Tibial artery (tissue), 4 donors: ENCODE measurements around the gene AGBL1.
"Not testable (repeated sequence)": the region's sequence is repeated elsewhere in the genome, so short reads cannot be mapped to it uniquely, and the experiment has no call there.

Experiments
- DNase-seq, 2 donors: peaks; one replicate each; pipeline ENCODE4 v3.0.0-alpha.2; 2019
- H3K27ac ChIP-seq, 2 donors: fragments of 200-600 bp; sonication (generic) in 1 of 2; 1 replicate in 1 of 2; 2 replicates in 1 of 2; pipeline ENCODE4 v1.5.1; 2018 to 2019; ENCODE audit warnings: mild to moderate bottlenecking in 1 of 2
- H3K27me3 ChIP-seq, 2 donors: fragments of 200-600 bp; sonication (generic) in 1 of 2; one replicate each; pipeline versions ENCODE4 v1.5.1 to v1.6.0; 2016 to 2019
- H3K36me3 ChIP-seq, 3 donors: fragments of 200-600 bp; sonication (generic) in 2 of 3; one replicate each; pipeline ENCODE4 v1.5.1; 2016 to 2019; ENCODE audit warnings: mild to moderate bottlenecking in 2 of 3
- H3K4me1 ChIP-seq, 4 donors: fragments of 200-600 bp; sonication (generic) in 2 of 4; 1 replicate in 3 of 4; 2 replicates in 1 of 4; pipeline ENCODE4 v1.5.1; 2016 to 2019
- H3K4me3 ChIP-seq, 2 donors: fragments of 200-600 bp; sonication (generic) in 1 of 2; 1 replicate in 1 of 2; 2 replicates in 1 of 2; pipeline ENCODE4 v1.5.1; 2018 to 2019; ENCODE audit warnings: mild to moderate bottlenecking in 2 of 2
- H3K9me3 ChIP-seq, 3 donors: fragments of 200-600 bp; sonication (generic) in 1 of 3; one replicate each; pipeline ENCODE4 v1.5.1; 2016 to 2019
- intact Hi-C: fragments of 100-400 bp; cut with DNase I; formaldehyde crosslinking; loops from one replicate; pipeline ENCODE4 v1.15.0; 2023; ENCODE audit warnings: low total_unique reads
- TF ChIP-seq, protein P1 (sequence below), 2 experiments: fragments of 200-600 bp in 1 of 2; fragments of 450-650 bp in 1 of 2; IDR thresholded peaks; one replicate each; pipeline ENCODE4 v1.5.1; 2017 to 2019; ENCODE audit warnings: antibody characterized with exemption in 2 of 2, mild to moderate bottlenecking in 1 of 2, moderate library complexity in 1 of 2

AGBL1 gene

DNA sequence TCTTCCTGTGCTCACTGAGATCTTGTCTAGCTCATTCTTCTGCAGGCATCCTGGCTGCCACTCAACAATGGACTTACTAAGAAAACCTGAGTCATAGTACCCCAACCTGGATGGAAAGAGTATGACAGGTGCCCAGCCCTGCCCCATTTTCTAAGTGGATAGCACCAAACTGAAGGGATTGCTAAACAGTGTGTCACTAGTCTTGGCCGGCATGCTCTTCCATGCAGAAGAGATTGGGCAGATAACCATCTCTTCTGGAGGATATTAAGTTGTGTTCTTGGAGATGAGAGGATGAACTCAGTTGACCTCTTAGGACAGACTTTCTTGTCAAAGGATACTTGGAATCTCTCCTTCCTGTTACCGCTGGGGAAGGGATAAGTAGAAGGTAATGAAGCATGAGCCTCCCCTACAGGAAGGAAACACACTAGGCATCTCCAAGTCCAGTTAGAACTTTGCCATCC, 797.5 kb downstream of the AGBL1 start:
- no peaks in the 10 kb centered on the region for H3K4me1 ChIP-seq
- intact Hi-C loops, result no loop called here

DNA sequence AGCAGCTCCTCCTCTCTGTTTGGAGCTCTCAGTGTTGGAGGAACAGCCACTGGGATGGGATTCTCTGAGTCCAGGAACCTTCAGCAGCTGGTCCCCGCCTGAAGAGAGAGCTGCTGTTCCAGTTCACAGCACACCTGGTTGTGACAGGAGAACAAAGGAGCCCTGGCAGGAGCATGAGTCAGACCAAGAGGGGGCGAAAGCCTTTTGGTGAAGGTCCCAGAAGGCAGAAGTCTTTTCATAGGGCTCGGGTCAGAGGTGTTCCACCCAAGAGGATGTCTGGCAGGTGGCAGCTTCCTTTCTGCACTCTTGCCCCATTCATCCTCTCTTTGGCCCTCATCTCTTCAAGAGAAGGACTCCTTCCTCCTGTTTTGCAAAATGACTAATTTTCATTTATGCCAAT, 799.2 kb downstream of the AGBL1 start:
- H3K4me1 ChIP-seq, H3K27ac ChIP-seq, DNase-seq, intact Hi-C loops, H3K9me3 ChIP-seq, H3K27me3 ChIP-seq, H3K4me3 ChIP-seq, H3K36me3 ChIP-seq: not testable (repeated sequence)

More for the DNA sequence above, 797.5 kb downstream of the AGBL1 start:
- no peak overlapping the region for H3K27ac ChIP-seq
- DNase-seq, result no peak
- H3K9me3 ChIP-seq, result no peaks in the 10 kb centered on the region
- H3K27me3 ChIP-seq, result no peaks in the 10 kb centered on the region
- no peak overlapping the region for H3K4me3 ChIP-seq
- TF ChIP-seq, protein P1, sequence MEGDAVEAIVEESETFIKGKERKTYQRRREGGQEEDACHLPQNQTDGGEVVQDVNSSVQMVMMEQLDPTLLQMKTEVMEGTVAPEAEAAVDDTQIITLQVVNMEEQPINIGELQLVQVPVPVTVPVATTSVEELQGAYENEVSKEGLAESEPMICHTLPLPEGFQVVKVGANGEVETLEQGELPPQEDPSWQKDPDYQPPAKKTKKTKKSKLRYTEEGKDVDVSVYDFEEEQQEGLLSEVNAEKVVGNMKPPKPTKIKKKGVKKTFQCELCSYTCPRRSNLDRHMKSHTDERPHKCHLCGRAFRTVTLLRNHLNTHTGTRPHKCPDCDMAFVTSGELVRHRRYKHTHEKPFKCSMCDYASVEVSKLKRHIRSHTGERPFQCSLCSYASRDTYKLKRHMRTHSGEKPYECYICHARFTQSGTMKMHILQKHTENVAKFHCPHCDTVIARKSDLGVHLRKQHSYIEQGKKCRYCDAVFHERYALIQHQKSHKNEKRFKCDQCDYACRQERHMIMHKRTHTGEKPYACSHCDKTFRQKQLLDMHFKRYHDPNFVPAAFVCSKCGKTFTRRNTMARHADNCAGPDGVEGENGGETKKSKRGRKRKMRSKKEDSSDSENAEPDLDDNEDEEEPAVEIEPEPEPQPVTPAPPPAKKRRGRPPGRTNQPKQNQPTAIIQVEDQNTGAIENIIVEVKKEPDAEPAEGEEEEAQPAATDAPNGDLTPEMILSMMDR (IDR thresholded peaks at IDR 0.05), result no peak
- H3K36me3 ChIP-seq, result no peaks in the 10 kb centered on the region

DNA sequence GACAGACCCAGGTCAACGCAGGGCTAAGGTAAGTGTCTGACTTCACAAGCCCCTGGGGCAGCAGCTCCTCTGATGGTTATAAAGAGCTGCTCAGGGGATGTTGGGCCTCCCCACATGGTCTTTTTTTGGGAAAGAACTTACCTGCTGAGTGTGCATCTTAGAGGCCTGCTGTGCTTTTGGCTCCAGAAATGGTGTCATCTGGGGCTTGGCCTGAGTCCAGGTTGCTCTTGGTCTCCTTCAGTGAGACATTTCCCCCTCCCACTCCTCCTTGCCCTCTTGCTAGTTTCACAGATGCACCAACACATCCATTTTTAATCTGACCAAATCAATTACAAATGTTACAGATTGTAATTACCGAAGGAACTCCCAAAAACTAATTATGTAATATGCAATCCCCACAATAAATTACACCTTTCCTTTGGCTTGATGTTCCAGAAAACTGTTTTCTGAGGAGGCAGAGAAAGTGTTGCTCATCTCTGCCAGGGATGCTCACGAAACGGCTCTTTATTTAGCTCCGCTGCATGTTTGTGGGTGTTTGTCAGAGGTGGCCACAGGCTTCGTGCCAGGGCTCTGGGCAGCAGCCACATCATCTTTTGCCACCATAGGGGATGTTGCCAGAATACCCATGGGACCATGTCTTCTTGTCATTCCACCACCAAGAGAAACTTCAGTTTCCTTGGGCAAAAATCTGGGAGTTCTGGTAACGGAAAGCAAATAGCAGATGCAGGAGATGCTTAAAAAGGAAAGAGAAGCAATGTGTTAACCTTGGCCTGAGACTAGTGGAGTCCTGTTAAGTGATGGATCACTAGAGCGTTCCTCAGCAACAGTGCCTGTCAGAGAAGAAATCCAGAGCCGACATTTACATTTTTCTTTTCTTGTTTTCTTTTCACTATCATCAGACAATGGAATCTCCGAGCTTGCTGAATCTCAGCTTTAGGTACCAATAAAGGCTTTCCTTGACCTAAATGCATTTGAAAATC, 799.9 kb downstream of the AGBL1 start:
- H3K4me1 ChIP-seq, result no peaks in the 10 kb centered on the region
- H3K27me3 ChIP-seq, result no peaks in the 10 kb centered on the region
- no peaks in the 10 kb centered on the region for H3K9me3 ChIP-seq
- intact Hi-C loops, result no loop called here
- no peaks in the 10 kb centered on the region for H3K36me3 ChIP-seq
- H3K27ac ChIP-seq, result no peak overlapping the region
- H3K4me3 ChIP-seq, result no peak overlapping the region
- TF ChIP-seq, protein P1 (IDR thresholded peaks at IDR 0.05), result no peak
- no peak for DNase-seq

DNA sequence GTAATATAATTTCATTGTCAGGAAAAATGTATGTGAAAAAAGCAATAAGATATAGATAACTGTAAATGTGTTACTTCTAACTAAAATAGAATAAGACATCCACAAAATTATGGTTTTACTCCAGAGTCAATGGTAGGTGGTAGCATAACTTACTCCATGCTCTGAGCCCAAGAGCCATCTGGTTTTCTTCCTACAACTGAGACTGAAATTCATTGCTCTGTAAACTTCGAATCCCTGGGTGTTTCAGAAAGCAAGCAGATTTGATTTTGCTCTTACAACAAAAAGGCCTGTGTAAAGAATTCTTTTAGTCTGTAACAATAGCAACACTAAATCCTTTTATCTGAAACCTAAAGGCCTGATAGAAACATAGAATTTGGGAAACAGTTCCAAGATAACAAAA, 805.9 kb downstream of the AGBL1 start:
- H3K27ac ChIP-seq, result no peak overlapping the region
- no peaks in the 10 kb centered on the region for H3K36me3 ChIP-seq
- intact Hi-C loops, result no loop called here
- no peaks in the 10 kb centered on the region for H3K4me1 ChIP-seq
- DNase-seq, result no peak
- no peaks in the 10 kb centered on the region for H3K27me3 ChIP-seq
- no peaks in the 10 kb centered on the region for H3K9me3 ChIP-seq
- H3K4me3 ChIP-seq, result no peak overlapping the region
- TF ChIP-seq, protein P1 (IDR thresholded peaks at IDR 0.05), result no peak

DNA sequence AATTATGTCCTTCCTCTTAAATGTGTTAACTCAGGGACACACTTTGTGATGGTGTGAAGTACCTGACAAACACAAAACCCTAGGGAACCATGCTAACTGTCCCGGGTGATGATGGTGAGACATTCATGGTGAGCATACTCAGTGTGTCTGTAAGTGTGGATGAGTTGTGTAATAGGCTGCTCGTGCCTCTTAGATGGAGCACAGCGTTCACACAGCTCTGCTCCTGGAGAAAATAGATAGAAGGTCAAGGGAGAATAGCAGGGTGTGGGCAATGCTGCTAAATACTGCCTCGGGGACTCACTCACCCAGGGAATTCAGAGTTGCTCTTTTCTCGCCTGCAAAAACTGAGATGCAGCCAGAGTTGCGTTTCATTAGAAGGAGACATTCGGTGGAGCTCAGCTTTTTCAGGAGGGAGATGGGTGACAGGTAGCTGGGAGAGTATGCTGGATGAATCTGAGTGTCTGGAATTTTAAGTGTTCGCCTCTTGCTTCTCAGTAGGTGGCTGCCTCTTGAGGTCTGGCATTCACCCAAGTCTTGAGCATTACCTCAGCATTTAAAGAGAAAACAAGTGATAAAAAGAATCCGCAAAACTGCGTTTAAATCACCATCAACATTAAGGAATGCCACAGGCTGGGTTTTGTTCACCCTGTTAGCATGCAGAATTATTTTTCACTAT, 813.2 kb downstream of the AGBL1 start:
- no peak for DNase-seq
- TF ChIP-seq, protein P1 (IDR thresholded peaks at IDR 0.05), result no peak
- Histone ChIP-seq H3K27ac (no peak overlapping the region), H3K36me3 (no peaks in the 10 kb centered on the region), H3K9me3 (no peaks in the 10 kb centered on the region), H3K4me3 (no peak overlapping the region), H3K27me3 (no peaks in the 10 kb centered on the region), H3K4me1 (no peaks in the 10 kb centered on the region)
- intact Hi-C loops, result no loop called here

DNA sequence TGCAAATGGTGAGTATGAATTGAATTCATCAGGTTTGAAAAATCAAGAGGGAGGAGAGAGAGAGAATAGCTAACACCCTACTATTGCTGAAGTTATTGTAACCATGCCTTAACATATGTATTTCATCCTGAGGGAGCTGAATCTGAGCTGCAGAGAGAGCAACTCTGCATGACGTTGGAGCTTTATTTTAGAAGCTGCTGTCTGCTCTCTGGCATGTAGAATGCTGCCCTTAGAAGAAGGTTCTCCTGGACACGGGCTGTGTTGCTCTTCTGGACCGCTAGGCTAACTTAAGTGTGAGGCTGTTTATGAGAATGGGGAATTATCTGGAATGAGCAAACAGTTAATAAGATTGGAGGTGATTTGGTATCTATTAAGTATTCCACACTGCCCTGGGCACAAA, 814.6 kb downstream of the AGBL1 start:
- no peaks in the 10 kb centered on the region for H3K27me3 ChIP-seq
- H3K27ac ChIP-seq, result no peak overlapping the region
- H3K4me3 ChIP-seq, result no peak overlapping the region
- TF ChIP-seq, protein P1 (IDR thresholded peaks at IDR 0.05), result no peak
- no peaks in the 10 kb centered on the region for H3K9me3 ChIP-seq
- DNase-seq, result no peak
- H3K36me3 ChIP-seq, result no peaks in the 10 kb centered on the region
- intact Hi-C loops, result no loop called here
- no peaks in the 10 kb centered on the region for H3K4me1 ChIP-seq
